ENCODE data around the gene PDE4D.

- TF ChIP-seq CTCF (conservative IDR thresholded peaks at IDR 0.05; ENCODE audit: low read depth, low read length) (no peak), EZH2 (IDR thresholded peaks at IDR 0.05; ENCODE audit: borderline replicate concordance, low read depth, low read length, poor library complexity, severe bottlenecking) (no peak)
Observed at GRCh38 chr5:59299006-59299405, 594.5 kb downstream of the PDE4D start.
